ENCODE measurements around the gene SMYD3.

DNA sequence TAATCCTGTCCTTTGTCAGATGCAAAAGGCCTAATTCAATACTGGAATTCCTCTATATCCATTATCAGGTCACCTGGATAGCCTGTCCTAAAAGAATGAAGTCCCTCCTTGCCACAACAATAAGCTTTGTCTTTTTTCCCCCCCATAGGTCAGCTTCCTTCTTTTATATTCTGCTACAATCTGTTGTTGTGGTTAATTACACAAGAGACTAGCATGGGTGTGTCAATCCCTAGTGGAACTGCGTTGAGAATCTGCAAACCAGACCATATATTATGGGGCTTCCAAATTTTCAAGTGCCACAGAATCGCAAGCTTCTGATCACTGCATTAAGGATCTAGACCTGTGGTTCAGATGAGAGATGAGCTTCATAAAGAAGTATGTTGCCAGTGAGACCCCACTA, 349.6 kb downstream of the SMYD3 start:
- TF ChIP-seq, protein P1, sequence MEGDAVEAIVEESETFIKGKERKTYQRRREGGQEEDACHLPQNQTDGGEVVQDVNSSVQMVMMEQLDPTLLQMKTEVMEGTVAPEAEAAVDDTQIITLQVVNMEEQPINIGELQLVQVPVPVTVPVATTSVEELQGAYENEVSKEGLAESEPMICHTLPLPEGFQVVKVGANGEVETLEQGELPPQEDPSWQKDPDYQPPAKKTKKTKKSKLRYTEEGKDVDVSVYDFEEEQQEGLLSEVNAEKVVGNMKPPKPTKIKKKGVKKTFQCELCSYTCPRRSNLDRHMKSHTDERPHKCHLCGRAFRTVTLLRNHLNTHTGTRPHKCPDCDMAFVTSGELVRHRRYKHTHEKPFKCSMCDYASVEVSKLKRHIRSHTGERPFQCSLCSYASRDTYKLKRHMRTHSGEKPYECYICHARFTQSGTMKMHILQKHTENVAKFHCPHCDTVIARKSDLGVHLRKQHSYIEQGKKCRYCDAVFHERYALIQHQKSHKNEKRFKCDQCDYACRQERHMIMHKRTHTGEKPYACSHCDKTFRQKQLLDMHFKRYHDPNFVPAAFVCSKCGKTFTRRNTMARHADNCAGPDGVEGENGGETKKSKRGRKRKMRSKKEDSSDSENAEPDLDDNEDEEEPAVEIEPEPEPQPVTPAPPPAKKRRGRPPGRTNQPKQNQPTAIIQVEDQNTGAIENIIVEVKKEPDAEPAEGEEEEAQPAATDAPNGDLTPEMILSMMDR (conservative IDR thresholded peaks at IDR 0.05; ENCODE audit: low read depth, low read length): no peak
- TF ChIP-seq SMC3 (IDR thresholded peaks at IDR 0.05; ENCODE audit: low read depth, low read length): no peak
- TF ChIP-seq RCOR1 (IDR thresholded peaks at IDR 0.05; ENCODE audit: insufficient replicate concordance, low read length): no peak
- TF ChIP-seq FOS (IDR thresholded peaks at IDR 0.05; ENCODE audit: low read depth, low read length): no peak
- TF ChIP-seq, protein P2, sequence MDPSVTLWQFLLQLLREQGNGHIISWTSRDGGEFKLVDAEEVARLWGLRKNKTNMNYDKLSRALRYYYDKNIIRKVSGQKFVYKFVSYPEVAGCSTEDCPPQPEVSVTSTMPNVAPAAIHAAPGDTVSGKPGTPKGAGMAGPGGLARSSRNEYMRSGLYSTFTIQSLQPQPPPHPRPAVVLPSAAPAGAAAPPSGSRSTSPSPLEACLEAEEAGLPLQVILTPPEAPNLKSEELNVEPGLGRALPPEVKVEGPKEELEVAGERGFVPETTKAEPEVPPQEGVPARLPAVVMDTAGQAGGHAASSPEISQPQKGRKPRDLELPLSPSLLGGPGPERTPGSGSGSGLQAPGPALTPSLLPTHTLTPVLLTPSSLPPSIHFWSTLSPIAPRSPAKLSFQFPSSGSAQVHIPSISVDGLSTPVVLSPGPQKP (IDR thresholded peaks at IDR 0.05; ENCODE audit: borderline replicate concordance, low read depth, low read length): no peak
- no peak for TF ChIP-seq RAD21 (IDR thresholded peaks at IDR 0.05; ENCODE audit: low read length)
- TF ChIP-seq MXI1 (IDR thresholded peaks at IDR 0.05; ENCODE audit: borderline replicate concordance, low read depth, low read length): no peak
- no peak for TF ChIP-seq POLR2A (IDR thresholded peaks at IDR 0.05; ENCODE audit: low read depth, low read length)
- no peak for TF ChIP-seq MAFK (IDR thresholded peaks at IDR 0.05; ENCODE audit: low read depth, low read length)
- TF ChIP-seq CHD1 (IDR thresholded peaks at IDR 0.05; ENCODE audit: low read depth, low read length): no peak
- TF ChIP-seq NFE2L2 (IDR thresholded peaks at IDR 0.05; ENCODE audit: low read depth, low read length): no peak
- no peak for TF ChIP-seq CEBPB (IDR thresholded peaks at IDR 0.05; ENCODE audit: low read depth, low read length)
- TF ChIP-seq, protein P3, sequence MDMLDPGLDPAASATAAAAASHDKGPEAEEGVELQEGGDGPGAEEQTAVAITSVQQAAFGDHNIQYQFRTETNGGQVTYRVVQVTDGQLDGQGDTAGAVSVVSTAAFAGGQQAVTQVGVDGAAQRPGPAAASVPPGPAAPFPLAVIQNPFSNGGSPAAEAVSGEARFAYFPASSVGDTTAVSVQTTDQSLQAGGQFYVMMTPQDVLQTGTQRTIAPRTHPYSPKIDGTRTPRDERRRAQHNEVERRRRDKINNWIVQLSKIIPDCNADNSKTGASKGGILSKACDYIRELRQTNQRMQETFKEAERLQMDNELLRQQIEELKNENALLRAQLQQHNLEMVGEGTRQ (IDR thresholded peaks at IDR 0.05; ENCODE audit: low read depth, low read length): no peak
